Measurements from ENCODE around the gene MED9.
A peak's percentile ranks its signal among the peaks of the same experiment; 100 is the strongest.

Gene MED9

GRCh38 chr17:17492085-17492484, 15.3 kb downstream of the MED9 start:
- DNase-seq: no peak

DNA sequence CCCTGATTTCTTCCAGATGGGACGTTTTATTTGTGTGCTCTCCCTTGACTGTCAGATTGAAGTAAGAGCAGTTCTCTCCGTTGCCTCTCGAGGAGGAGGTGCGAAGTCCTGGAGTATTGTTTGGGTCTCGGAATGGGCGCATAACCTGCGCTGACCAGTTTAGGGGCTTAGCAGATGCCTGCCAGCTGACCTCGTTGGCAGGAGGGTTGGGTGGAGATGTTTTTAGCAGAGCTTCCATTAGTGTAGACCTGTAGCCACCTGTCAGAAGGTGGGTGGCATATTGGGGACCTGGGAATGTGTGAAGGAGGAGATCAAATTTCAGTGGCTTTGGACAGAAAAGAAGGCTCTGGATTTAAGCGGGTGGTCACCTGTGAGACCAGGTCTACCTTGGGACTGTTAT, 15.8 kb downstream of the MED9 start:
- no peak for DNase-seq

- no peak for DNase-seq
Observed at GRCh38 chr17:17493249-17493985, 16.6 kb downstream of the MED9 start.

DNA sequence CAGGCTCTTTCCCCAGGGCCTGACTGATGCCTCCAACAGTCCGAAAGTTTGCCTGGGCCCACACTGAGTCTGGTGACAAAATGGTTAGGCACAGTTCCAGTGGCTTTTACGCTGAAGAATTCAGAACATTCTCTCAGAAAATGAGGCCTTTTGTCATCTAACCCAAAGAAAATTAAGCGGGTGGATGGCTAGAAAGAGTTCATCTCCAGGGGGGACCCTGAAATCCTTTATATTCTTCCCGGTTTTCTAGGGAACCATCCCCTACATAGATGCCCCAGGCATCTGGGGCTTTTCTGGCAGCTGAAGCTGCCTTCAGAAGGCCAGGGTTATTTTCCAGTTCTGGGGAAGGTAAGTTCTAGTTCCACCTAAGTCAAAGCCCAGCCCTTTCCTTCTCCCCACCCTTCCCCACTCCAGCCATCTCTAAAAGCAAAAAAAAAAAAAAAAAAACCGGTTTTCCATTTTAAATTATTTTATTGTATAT, 17.2 kb downstream of the MED9 start:
- no peak for DNase-seq

DNA sequence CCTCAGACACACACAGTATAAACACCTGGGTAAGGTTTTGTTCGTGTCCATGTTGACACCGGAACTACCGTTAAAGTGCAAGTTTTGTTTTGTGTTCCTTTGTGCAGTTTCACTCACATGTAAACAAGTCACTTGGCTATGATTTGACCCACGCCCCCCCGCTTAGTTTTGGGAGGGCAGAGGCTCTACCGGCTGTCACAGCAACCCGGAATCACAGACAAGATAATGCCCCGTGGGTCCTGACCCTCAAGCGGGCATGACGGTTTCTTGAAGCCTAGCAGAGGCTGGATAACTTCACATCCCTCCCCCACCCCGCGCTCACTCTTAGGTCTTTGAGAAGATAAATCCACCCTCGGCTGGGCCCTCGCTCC, 17.7 kb downstream of the MED9 start:
- no peak for DNase-seq

DNA sequence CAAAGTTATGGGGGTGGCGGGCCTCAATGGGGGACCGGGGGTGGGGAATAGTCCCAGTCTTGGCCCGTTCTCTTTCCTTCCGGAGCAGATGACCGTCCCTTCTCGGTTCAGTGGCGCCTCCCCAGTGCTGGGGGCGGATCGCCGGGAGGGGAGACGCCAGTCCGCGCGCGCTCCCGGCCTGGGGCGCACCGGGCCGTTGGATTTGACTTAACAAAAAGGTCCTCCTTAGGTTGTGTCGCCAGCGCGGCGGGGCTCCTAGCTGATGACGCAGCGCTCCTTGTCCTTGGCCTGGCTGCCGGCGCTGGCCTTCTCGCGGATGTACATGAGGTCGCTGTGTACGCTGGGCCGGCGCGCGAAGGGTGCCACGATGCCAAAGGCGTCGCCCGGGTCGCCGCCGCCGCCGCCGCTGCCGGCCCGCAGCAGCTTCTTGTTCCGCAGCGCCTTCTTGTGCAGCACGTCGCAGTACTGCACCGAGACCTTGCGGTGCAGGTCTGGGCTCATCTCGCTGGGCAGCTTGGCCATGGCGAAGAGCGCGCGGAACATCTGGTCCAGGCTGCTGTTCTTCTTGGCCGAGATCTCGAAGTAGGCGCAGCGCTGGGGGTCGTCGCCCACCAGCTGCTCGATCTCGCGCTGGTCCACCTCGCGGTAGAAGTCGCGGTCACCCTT, 18.2 kb downstream of the MED9 start:
- DNase-seq: no peak

DNA sequence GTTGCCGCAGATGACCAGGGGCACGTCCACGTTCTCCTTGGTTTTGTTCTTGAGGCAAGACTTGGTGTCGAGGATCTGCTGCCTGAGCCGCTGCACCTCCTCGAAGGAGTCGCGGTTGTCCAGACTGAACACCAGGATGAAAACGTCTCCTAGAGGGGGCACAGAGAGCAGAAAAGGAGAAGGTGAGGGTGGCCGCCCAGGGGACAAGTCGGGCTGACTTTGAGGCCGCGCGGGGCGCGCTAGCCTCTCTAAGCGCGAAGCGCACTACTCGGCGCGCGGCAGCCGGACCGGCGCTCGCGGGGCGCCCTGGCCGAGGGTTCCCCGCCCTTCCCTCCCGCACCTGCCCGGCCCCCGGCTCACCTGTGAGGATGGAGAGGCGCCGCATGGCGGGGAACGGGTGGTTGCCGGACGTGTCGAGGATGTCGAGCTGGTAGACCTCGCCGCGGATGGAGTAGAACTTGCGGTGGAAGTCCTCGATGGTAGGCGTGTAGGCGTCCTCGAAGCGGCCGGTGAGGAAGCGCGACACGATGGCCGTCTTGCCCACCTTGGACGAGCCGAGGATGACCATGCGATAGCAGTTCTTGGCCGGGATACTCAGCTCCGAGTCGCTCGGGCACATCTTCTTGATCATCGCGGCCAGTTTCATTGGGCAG, 18.9 kb downstream of the MED9 start:
- no peak for DNase-seq

DNA sequence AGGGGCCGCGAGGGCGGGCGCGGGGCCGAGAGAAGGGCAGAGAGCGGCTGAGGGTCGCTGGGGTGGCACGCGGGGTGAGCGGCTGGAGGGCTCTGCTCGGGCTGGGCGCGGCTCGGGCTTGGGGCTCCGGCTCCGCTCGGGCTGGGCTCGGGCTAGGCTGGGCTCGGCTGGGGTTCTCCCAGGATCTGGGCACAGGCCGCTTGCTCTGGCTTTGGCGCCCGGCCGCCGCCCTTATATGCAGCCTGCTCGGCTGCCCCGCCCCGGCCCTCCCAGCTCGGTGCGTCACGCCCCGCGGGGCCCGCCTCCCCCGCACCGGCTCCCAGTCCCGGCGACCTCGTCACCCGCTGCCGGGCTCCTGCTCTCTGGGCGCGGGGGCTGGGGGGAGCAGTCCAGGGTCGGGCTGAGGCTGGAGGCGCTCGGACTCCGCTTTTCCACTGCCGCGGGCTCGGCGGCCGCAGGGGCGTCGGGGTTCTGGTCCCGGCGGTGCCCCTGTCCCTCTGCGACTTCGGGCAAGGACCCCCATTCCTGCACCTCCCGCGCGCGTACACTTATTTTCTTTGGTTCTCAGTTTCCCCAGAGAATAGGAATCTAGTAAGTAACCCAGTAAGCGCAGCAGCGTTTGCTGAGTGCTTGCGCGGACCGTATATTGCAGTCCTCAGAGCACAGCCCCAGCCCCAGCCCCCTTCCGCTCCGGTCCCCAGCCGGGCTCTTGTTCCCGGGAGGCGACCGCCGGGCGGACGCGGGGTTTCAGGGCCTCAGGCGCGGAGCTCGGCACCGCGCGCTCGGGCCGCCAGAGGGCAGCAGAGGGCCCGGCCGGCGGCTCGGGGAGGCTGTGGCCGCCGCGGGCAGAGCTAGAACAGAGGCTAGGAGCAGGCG, 19.6 kb downstream of the MED9 start, which contains the start of gene RASD1:
RASD1 (minus strand) TSS at position 207 of the 876 bp plus-strand sequence. CDS start 214 bp downstream, outside the sequence.
- DNase-seq: peak; percentile 62

DNA sequence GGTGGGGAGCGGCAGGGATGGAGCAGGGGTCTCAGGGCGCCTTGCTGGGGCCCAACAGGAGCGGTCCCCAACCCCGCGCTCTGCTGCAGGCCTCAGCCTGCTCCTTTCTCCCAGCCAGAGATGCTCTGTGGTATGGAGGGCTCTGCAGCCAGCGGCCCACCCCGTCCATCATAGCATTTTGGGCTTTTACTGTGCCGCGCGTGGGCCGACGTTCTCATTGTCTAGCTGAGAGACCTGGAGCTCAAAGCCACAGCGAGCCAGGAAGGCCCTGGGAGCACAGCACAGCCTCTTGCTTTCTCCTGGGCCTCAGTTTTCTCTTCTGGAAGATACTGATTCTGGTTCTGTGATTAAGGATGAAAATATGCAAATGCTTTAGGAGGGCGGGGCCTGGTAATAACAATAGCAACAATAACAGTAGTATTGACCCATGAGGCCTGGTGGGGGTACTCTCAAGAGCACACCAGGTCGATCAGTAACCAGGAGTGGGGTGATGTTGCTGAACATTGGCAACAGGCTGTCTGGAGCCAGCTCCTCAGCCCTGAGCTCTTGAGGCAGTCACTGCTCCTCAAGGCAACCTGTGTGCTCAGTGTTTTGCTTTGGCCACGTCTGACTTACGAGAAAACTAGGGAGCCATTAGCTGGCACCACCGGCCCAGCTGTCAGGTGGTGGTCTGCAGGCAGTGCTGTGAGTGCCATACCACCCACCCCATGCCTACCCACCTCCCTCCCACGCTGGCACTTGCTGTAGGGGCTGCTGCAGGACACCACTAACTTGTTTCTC, 20.5 kb downstream of the MED9 start:
- DNase-seq: no peak

DNA sequence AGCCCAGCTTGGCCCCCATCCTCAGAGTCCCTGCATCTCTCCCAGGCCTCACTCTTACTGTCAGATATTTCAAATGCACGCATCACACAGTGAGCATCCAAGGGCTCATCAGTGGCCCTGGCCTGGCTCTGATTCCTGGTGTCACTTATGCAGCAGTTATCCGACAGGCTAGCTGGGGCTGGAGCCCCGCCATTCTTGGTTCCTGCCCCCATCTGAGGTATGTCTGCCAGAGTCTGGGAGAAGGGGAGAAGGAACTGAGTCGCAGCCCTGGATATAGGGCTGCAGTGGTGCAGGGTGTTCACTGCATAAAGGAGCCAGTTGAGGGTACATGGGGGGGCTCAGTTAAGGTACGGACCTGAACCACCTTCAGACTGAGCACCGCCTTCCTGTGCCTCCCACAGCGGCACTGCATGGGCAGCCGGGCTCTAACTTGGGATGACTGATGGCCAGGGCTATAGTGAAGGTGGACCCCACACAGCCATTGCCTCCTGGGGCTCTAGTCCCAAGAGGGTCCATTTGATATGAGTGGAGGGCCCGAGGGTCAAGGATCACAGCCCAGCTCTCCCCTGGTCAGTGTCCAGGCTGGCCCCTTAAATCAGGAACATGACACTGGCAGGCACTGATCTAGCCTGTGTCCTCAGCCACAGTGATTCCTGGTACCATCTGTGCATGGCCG, 21.2 kb downstream of the MED9 start:
- no peak for DNase-seq

DNA sequence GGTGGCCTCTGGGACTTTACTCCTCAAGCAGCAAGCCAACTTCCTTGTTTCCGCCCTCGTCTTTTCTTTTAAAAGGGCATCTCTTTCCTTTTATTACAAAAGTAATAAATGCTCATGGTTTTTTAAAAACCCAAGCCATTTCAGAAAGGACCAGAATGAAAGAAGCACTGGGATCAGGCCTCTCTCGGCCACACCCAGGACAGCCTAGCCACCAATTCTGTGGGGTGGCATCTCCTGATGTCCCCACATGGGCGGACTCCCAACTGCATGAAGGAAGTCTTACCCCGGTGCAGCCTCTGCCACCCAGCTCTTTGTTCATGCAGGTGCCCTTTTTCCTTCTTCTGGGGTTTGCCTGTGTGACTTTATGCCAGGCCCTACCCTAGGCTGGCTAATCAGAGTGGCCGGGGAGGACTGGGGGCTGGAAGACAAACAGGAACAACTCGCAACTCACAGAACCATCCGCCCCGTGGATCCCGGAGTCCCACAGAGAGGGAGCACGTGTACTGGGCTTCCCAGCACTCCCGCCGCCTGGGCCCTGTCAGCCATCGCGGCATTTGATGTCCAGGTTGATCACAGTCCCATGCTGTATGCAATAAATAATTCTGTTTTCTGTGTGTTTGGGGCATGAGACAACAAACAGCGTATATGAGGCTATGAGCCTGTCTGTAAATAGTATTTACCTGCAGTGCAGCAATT, 22.0 kb downstream of the MED9 start:
- DNase-seq: no peak

GRCh38 chr17:17499402-17500145, 22.8 kb downstream of the MED9 start:
- DNase-seq: no peak

GRCh38 chr17:17500999-17501605, 24.3 kb downstream of the MED9 start:
- no peak for DNase-seq

DNA sequence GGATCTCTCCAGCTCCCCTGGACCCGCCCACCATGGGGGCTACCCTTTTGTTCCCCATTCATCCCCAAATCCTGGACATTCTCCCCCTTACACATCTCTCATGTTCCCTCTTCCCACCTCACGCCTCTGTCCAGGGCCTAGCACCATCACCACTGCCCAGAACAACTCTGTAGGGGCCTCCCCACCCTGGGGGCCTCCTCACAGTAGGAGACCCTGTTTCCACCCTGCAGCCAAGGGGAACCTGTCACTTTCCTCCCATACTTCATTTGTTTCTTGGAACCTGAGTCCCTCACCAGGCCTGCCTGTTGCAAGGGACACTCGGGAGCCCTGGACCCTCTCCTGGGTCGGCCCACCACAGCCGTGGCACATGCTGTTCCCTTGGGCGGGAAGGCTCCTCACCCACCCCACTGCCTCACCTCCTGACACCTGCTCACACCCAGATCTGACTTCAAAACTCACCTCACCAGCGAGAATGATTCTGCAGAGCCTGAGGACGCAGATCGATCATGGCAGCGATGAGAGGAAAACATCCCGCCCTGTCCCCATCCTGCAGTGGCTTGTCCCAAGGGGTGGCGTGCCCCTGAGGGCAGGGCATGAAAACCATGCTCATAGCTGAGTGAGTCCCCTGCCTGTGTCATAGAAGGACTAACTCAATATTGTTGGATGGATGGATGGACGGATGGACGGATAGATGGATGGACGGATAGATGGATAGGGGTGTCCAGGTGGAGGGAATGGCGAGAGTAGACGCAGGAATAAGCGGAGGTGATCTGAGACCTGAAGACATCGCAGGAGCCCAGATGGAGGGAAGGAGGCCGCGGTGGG, 26.2 kb downstream of the MED9 start:
- no peak for DNase-seq

DNA sequence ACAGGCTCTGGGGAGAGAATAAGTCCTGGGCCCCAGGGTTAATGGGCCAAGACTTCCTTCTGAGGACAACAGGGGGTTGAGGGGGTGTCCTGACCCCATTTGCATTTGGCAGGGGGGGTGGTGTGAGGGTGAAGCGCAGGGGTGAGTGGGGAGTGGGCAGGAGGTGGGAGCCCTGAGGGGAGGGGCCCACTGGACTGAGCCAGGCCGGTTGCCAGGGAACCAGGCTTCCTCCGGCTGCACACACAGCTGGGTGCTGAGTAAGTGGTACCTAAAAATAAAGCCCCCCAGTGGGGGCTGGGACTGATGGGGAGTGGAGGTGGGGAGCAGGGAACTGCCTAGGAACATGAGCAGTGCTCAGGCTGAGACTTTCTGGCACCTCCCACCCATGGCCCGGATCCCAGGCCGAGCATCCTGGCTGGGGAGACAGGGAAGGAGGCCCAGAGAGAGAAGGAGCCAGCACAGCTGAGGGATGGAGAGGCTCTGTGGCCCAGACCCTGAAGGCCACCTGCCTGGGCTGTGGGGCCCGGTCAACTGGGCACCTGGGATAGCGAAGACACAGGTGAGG, 26.8 kb downstream of the MED9 start:
- no peak for DNase-seq

- DNase-seq: no peak
Observed at GRCh38 chr17:17504341-17505140, 27.7 kb downstream of the MED9 start.

- no peak for DNase-seq
Observed at GRCh38 chr17:17505151-17505550, 28.4 kb downstream of the MED9 start.

Measured in NCI-H774 (cell line).